Measurements from ENCODE around the gene QSER1.

GRCh38 chr11:32990481-32990880 is 97.9 kb downstream of the QSER1 start:
- TF ChIP-seq CTCF (conservative IDR thresholded peaks at IDR 0.05 in 1 of 2, IDR thresholded peaks at IDR 0.05 in 1 of 2; ENCODE audit: low read depth in 1 of 2, low read length in 2 of 2) (no peak), EZH2 (IDR thresholded peaks at IDR 0.05; ENCODE audit: low read length, missing control alignments) (no peak)
